Measurements from ENCODE around the gene SAMD3.

GRCh38 chr6:130200020-130200419, 22.7 kb downstream of the SAMD3 start:
- no peak for TF ChIP-seq CTCF (IDR thresholded peaks at IDR 0.05; ENCODE audit: low read depth, low read length, missing input control)
- no peak for TF ChIP-seq YY1 (IDR thresholded peaks at IDR 0.05)
- TF ChIP-seq MAX (IDR thresholded peaks at IDR 0.05): no peak
- TF ChIP-seq RXRA (IDR thresholded peaks at IDR 0.05): no peak
- no peak for TF ChIP-seq EGR1 (IDR thresholded peaks at IDR 0.05; ENCODE audit: low read depth in 2 of 2)
- TF ChIP-seq GABPA (IDR thresholded peaks at IDR 0.05 in 1 of 2, conservative IDR thresholded peaks at IDR 0.05 in 1 of 2): no peak
- TF ChIP-seq SP1 (IDR thresholded peaks at IDR 0.05): no peak
